Measurements from ENCODE around the gene ACAN.

Gene ACAN

GRCh38 chr15:88897142-88897455 lies 93.9 kb downstream of the ACAN start:
- no peak for TF ChIP-seq CTCF (IDR thresholded peaks at IDR 0.05; ENCODE audit: low read depth, low read length)
- in situ Hi-C loops (cut with HindIII; ENCODE audit: low sequenced_read_pairs), result no loop called here
- no peak for DNase-seq (ENCODE audit: low read depth, low spot score)
- no peak overlapping the region for H3K4me3 ChIP-seq (ENCODE audit: low read depth, low read length)

- peak; percentile 70 for TF ChIP-seq CTCF (IDR thresholded peaks at IDR 0.05; ENCODE audit: low read depth, low read length)
- H3K4me3 ChIP-seq (ENCODE audit: low read depth, low read length), result no peak overlapping the region
- peak; percentile 76 for DNase-seq (ENCODE audit: low read depth, low spot score)
- in situ Hi-C loops (cut with HindIII; ENCODE audit: low sequenced_read_pairs), result no loop called here
Observed at GRCh38 chr15:88897456-88898194, 94.4 kb downstream of the ACAN start.

GRCh38 chr15:88898736-88899135 lies 95.5 kb downstream of the ACAN start:
- no peak overlapping the region for H3K4me3 ChIP-seq (ENCODE audit: low read depth, low read length)
- in situ Hi-C loops (cut with HindIII; ENCODE audit: low sequenced_read_pairs), result no loop called here

GRCh38 chr15:88899251-88899650 lies 96.0 kb downstream of the ACAN start:
- no peak overlapping the region for H3K4me3 ChIP-seq (ENCODE audit: low read depth, low read length)
- no peak for TF ChIP-seq CTCF (IDR thresholded peaks at IDR 0.05; ENCODE audit: low read depth, low read length)
- in situ Hi-C loops (cut with HindIII; ENCODE audit: low sequenced_read_pairs), result no loop called here
- DNase-seq (ENCODE audit: low read depth, low spot score), result no peak

More at GRCh38 chr15:88898736-88899135, 95.5 kb downstream of the ACAN start:
- DNase-seq (ENCODE audit: low read depth, low spot score), result no peak
- no peak for TF ChIP-seq CTCF (IDR thresholded peaks at IDR 0.05; ENCODE audit: low read depth, low read length)

GRCh38 chr15:88900309-88900981 lies 97.2 kb downstream of the ACAN start:
- in situ Hi-C loops (cut with HindIII; ENCODE audit: low sequenced_read_pairs), result loop anchor here (25.0 kb wide), 1 partner anchor 112 kb away; no protein-coding TSS in a partner anchor
- peak; percentile 36 for DNase-seq (ENCODE audit: low read depth, low spot score)
- no peak for TF ChIP-seq CTCF (IDR thresholded peaks at IDR 0.05; ENCODE audit: low read depth, low read length)
- no peak overlapping the region for H3K4me3 ChIP-seq (ENCODE audit: low read depth, low read length)

- no peak overlapping the region for H3K4me3 ChIP-seq (ENCODE audit: low read depth, low read length)
- no peak for DNase-seq (ENCODE audit: low read depth, low spot score)
- in situ Hi-C loops (cut with HindIII; ENCODE audit: low sequenced_read_pairs), result loop anchor here (25.0 kb wide), 1 partner anchor 111 kb away; no protein-coding TSS in a partner anchor
- TF ChIP-seq CTCF (IDR thresholded peaks at IDR 0.05; ENCODE audit: low read depth, low read length), result no peak
Observed at GRCh38 chr15:88900982-88901418, 97.8 kb downstream of the ACAN start.

Data from astrocyte of the spinal cord (primary cell).